HS-5 (cell line): ENCODE results near the gene RPS6KA5.
"Not testable (repeated sequence)": the region's sequence is repeated elsewhere in the genome, so short reads cannot be mapped to it uniquely, and the experiment has no call there.

ENCODE experiments used
- DNase-seq: peaks from one replicate; pipeline ENCODE4 v3.0.0-alpha.2; 2012; ENCODE audit warnings: low read depth

The RPS6KA5 gene

GRCh38 chr14:91060351-91061055 is at the start of gene RPS6KA5:
Gene RPS6KA5 (minus strand): TSS chr14:91060641. CDS start chr14:91060434, 207 bp downstream.
- peak; percentile 99 for DNase-seq

- DNase-seq: no peak
Observed at GRCh38 chr14:91108941-91109611, 48.6 kb upstream of the RPS6KA5 start.

GRCh38 chr14:91103116-91103515 is 42.7 kb upstream of the RPS6KA5 start:
- no peak for DNase-seq

- DNase-seq: no peak
Observed at GRCh38 chr14:91100102-91100501, 39.7 kb upstream of the RPS6KA5 start.

GRCh38 chr14:91098591-91098990 is 38.1 kb upstream of the RPS6KA5 start:
- peak; percentile 0 for DNase-seq

- not testable (repeated sequence) for DNase-seq
Observed at GRCh38 chr14:91097657-91098056, 37.2 kb upstream of the RPS6KA5 start.

GRCh38 chr14:91095178-91095577 is 34.7 kb upstream of the RPS6KA5 start:
- no peak for DNase-seq

- no peak for DNase-seq
Observed at GRCh38 chr14:91094772-91095171, 34.3 kb upstream of the RPS6KA5 start.

GRCh38 chr14:91093743-91094472 is 33.5 kb upstream of the RPS6KA5 start:
- DNase-seq: not testable (repeated sequence)

- no peak for DNase-seq
Observed at GRCh38 chr14:91092073-91092472, 31.6 kb upstream of the RPS6KA5 start.

- no peak for DNase-seq
Observed at GRCh38 chr14:91090743-91091142, 30.3 kb upstream of the RPS6KA5 start.

- DNase-seq: no peak
Observed at GRCh38 chr14:91089958-91090535, 29.6 kb upstream of the RPS6KA5 start.

- no peak for DNase-seq
Observed at GRCh38 chr14:91088585-91089235, 28.3 kb upstream of the RPS6KA5 start.

- DNase-seq: not testable (repeated sequence)
Observed at GRCh38 chr14:91087470-91087869, 27.0 kb upstream of the RPS6KA5 start.

GRCh38 chr14:91084516-91084915 is 24.1 kb upstream of the RPS6KA5 start:
- DNase-seq: no peak

GRCh38 chr14:91082282-91082681 is 21.8 kb upstream of the RPS6KA5 start:
- no peak for DNase-seq

- no peak for DNase-seq
Observed at GRCh38 chr14:91080071-91080470, 19.6 kb upstream of the RPS6KA5 start.

GRCh38 chr14:91078095-91078737 is 17.8 kb upstream of the RPS6KA5 start:
- DNase-seq: no peak

GRCh38 chr14:91075553-91075952 is 15.1 kb upstream of the RPS6KA5 start:
- DNase-seq: no peak

GRCh38 chr14:91070572-91070971 is 10.1 kb upstream of the RPS6KA5 start:
- no peak for DNase-seq

- DNase-seq: no peak
Observed at GRCh38 chr14:91068642-91069041, 8.2 kb upstream of the RPS6KA5 start.

- DNase-seq: no peak
Observed at GRCh38 chr14:91067186-91067585, 6.7 kb upstream of the RPS6KA5 start.
